Endothelial cell of coronary artery (primary cell): Measurements from ENCODE around the gene MRAP. TPM values are rescaled to one million over a fixed set of nuclear protein-coding genes. Genes with fewer than 3 reads are reported as not detected.

Experiments used
- total RNA-seq: library from RNA; depleted of rRNA; stranded (reverse); fragments of >200 nt; gene quantifications from 2 replicates; pipeline ENCODE4 v1.2.3, GENCODE V29; 2014

The MRAP gene
- not detected in 2 replicates for total RNA-seq

GRCh38 chr21:32298658-32299081 lies at the start of gene MRAP:
Gene MRAP (plus strand): TSS chr21:32298855. CDS start chr21:32298972, 117 bp downstream.

GRCh38 chr21:32278518-32279376 lies 19.9 kb upstream of the MRAP start, which contains the start of gene MIS18A:
Gene MIS18A (minus strand): TSS chr21:32279049. CDS start chr21:32279014, 35 bp downstream.

Other genes starting within 250 kb of the MRAP start
- gene MIS18A, start 19.8 kb upstream of the MRAP start, total RNA-seq = 9.5 and 15.9 TPM in 2 replicates
- 16.0 and 16.3 TPM in 2 replicates for gene URB1, start 94.2 kb downstream of the MRAP start, total RNA-seq
- 29.6 and 31.2 TPM in 2 replicates for gene EVA1C, start 113.9 kb downstream of the MRAP start, total RNA-seq